ENCODE data around the gene MCM3AP. TPM values are rescaled to one million over a fixed set of nuclear protein-coding genes. Genes with fewer than 3 reads are reported as not detected.
A peak's percentile ranks its signal among the peaks of the same experiment; 100 is the strongest.

MCM3AP gene
- total and polyA plus RNA-seq, 9 of the 15 experiments (the other 6 are each of a cell fraction or from before 2014, with no cell fraction given), result 6.5 to 179 (median 69.6) TPM

GRCh38 chr21:46188226-46189212 is 96.9 kb downstream of the MCM3AP start (continued):
- TF ChIP-seq PBX2 (CRISPR knock-in tag; IDR thresholded peaks at IDR 0.05; ENCODE audit: low read depth), result peak; percentile 33; the same call in 1 of the 2 replicates
- TF ChIP-seq PBX2 (tag; conservative IDR thresholded peaks at IDR 0.05; ENCODE audit: low read depth), result peak; percentile 70
- 0 out of 2 replicates have a peak, but pooled peaks have one; percentile 24 for TF ChIP-seq ETV1 (tag; conservative IDR thresholded peaks at IDR 0.05; ENCODE audit: low read depth)
- no peak for TF ChIP-seq POLR2A (conservative IDR thresholded peaks at IDR 0.05)
- no peak for TF ChIP-seq SRSF1 (IDR thresholded peaks at IDR 0.05; ENCODE audit: low read depth, low read length)
- no peak for TF ChIP-seq TAF7 (tag; IDR thresholded peaks at IDR 0.05)
- TF ChIP-seq NR2C2 (CRISPR knock-in tag; IDR thresholded peaks at IDR 0.05), result no peak
- TF ChIP-seq NR2C2 (tag; IDR thresholded peaks at IDR 0.05), result peak; percentile 47
- TF ChIP-seq PHB2 (IDR thresholded peaks at IDR 0.05; ENCODE audit: low read depth), result no peak
- TF ChIP-seq GTF2B (IDR thresholded peaks at IDR 0.05; ENCODE audit: extremely low read depth, insufficient read length), result no peak
- no peak for TF ChIP-seq PTBP1 (IDR thresholded peaks at IDR 0.05; ENCODE audit: low read depth, low read length)
- no peak for TF ChIP-seq DMBX1 (CRISPR knock-in tag; IDR thresholded peaks at IDR 0.05; ENCODE audit: borderline replicate concordance)
- no peak for TF ChIP-seq NCOR1 (IDR thresholded peaks at IDR 0.05)
- no peak for TF ChIP-seq ZBTB49 (CRISPR knock-in tag; IDR thresholded peaks at IDR 0.05; ENCODE audit: borderline replicate concordance)
- peak; percentile 65; the same call in 1 of the 2 replicates for TF ChIP-seq HDAC2 (IDR thresholded peaks at IDR 0.05)
- no peak for TF ChIP-seq CREB5 (CRISPR knock-in tag; IDR thresholded peaks at IDR 0.05)
- TF ChIP-seq SMARCA4 (IDR thresholded peaks at IDR 0.05), result peak; percentile 93
- no peak for TF ChIP-seq ARHGAP35 (IDR thresholded peaks at IDR 0.05; ENCODE audit: partially characterized antibody)
- TF ChIP-seq MLX (CRISPR knock-in tag; conservative IDR thresholded peaks at IDR 0.05), result no peak
- TF ChIP-seq EGR1 (conservative IDR thresholded peaks at IDR 0.05), result peak; percentile 68
- peak; percentile 9; the same call in 1 of the 2 replicates for TF ChIP-seq EP400 (IDR thresholded peaks at IDR 0.05)

Measured in K562 (cell line).